NCI-H146 treated with DMSO at 0.1 percent for 48 hours (cell line): Measurements from ENCODE around the gene RAMACL.

Experiments used
- DNase-seq: peaks from one replicate; lab custom pipeline; 2025; ENCODE audit not compliant: unreplicated experiment; lab: John Stamatoyannopoulos, UW

Gene RAMACL

GRCh38 chr6:166538297-166539010, 48.0 kb downstream of the RAMACL start:
- DNase-seq, result no peak

GRCh38 chr6:166534658-166535406, 51.6 kb downstream of the RAMACL start:
- no peak for DNase-seq

GRCh38 chr6:166533205-166533824, 53.2 kb downstream of the RAMACL start:
- DNase-seq, result peak; percentile 9
